ENCODE results near the gene PEX5.

- TF ChIP-seq EZH2 (IDR thresholded peaks at IDR 0.05; ENCODE audit: low read length), result no peak
- TF ChIP-seq, protein P1, sequence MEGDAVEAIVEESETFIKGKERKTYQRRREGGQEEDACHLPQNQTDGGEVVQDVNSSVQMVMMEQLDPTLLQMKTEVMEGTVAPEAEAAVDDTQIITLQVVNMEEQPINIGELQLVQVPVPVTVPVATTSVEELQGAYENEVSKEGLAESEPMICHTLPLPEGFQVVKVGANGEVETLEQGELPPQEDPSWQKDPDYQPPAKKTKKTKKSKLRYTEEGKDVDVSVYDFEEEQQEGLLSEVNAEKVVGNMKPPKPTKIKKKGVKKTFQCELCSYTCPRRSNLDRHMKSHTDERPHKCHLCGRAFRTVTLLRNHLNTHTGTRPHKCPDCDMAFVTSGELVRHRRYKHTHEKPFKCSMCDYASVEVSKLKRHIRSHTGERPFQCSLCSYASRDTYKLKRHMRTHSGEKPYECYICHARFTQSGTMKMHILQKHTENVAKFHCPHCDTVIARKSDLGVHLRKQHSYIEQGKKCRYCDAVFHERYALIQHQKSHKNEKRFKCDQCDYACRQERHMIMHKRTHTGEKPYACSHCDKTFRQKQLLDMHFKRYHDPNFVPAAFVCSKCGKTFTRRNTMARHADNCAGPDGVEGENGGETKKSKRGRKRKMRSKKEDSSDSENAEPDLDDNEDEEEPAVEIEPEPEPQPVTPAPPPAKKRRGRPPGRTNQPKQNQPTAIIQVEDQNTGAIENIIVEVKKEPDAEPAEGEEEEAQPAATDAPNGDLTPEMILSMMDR (optimal IDR thresholded peaks at IDR 0.05 in 1 of 3, IDR thresholded peaks at IDR 0.05 in 1 of 3, conservative IDR thresholded peaks at IDR 0.05 in 1 of 3; ENCODE audit: extremely low read depth in 1 of 3, insufficient read depth in 2 of 3, low read length in 3 of 3), result no peak
Observed at GRCh38 chr12:7203109-7203508, 13.6 kb downstream of the PEX5 start.

Data from keratinocyte (primary cell).